Endothelial cell (in vitro differentiated cells): ENCODE data around the gene TP53BP2. TPM values are rescaled to one million over a fixed set of nuclear protein-coding genes. Genes with fewer than 3 reads are reported as not detected.

Experiments used
- DNase-seq: peaks from one replicate; pipeline ENCODE4 v3.0.0; 2021; ENCODE audit warnings: low spot score
- H3K27ac Mint-ChIP-seq: one replicate; pipeline ENCODE4 v1.8.0; 2021; ENCODE audit warnings: mixed read lengths, inconsistent platforms; ENCODE audit not compliant: unreplicated experiment
- H3K27me3 Mint-ChIP-seq: one replicate; pipeline ENCODE4 v1.8.0; 2021; ENCODE audit warnings: mild to moderate bottlenecking, moderate library complexity, mixed read lengths, inconsistent platforms; ENCODE audit not compliant: unreplicated experiment
- H3K36me3 Mint-ChIP-seq: one replicate; pipeline ENCODE4 v1.8.0; 2021; ENCODE audit warnings: mild to moderate bottlenecking, low read depth, mixed read lengths, inconsistent platforms; ENCODE audit not compliant: unreplicated experiment
- H3K4me1 Mint-ChIP-seq: one replicate; pipeline ENCODE4 v1.8.0; 2021; ENCODE audit warnings: mild to moderate bottlenecking, mixed read lengths, inconsistent platforms; ENCODE audit not compliant: unreplicated experiment
- H3K4me3 Mint-ChIP-seq: one replicate; pipeline ENCODE4 v1.8.0; 2021; ENCODE audit warnings: mild to moderate bottlenecking, mixed read lengths, inconsistent platforms; ENCODE audit not compliant: unreplicated experiment
- H3K9me3 Mint-ChIP-seq: one replicate; pipeline ENCODE4 v1.8.0; 2021; ENCODE audit warnings: mixed read lengths, inconsistent platforms; ENCODE audit not compliant: unreplicated experiment
- total RNA-seq: library from RNA; stranded (reverse); fragmentation: NEBNext Ultra II Directional; extraction: Animal tissue kit (Norgen Biotek cat#: 25700); gene quantifications from one replicate; pipeline ENCODE4 v1.2.1, GENCODE V29; 2021; ENCODE audit not compliant: unreplicated experiment
- TF ChIP-seq, protein P1 (sequence below): fragments of 200-600 bp; sonication (generic); IDR thresholded peaks from one replicate; pipeline ENCODE4 v1.5.0; 2021; ENCODE audit warnings: antibody characterized with exemption; ENCODE audit not compliant: unreplicated experiment

The TP53BP2 gene
- total RNA-seq, 1 donor from 2014 or later: 42.0 TPM

GRCh38 chr1:223860051-223860622 lies 14.4 kb upstream of the TP53BP2 start:
- no peaks in the 10 kb centered on the region for H3K9me3 Mint-ChIP-seq
- peaks cover 3% of the 10 kb centered on the region for H3K27me3 Mint-ChIP-seq
- H3K36me3 Mint-ChIP-seq: no peaks in the 10 kb centered on the region

GRCh38 chr1:223859058-223859457 lies 13.3 kb upstream of the TP53BP2 start:
- no peak for DNase-seq
- Mint-ChIP-seq H3K4me1 (peaks cover 5% of the 10 kb centered on the region), H3K36me3 (no peaks in the 10 kb centered on the region), H3K27me3 (peaks cover 3% of the 10 kb centered on the region), H3K4me3 (no peak overlapping the region), H3K27ac (no peak overlapping the region), H3K9me3 (no peaks in the 10 kb centered on the region)
- TF ChIP-seq, protein P1, sequence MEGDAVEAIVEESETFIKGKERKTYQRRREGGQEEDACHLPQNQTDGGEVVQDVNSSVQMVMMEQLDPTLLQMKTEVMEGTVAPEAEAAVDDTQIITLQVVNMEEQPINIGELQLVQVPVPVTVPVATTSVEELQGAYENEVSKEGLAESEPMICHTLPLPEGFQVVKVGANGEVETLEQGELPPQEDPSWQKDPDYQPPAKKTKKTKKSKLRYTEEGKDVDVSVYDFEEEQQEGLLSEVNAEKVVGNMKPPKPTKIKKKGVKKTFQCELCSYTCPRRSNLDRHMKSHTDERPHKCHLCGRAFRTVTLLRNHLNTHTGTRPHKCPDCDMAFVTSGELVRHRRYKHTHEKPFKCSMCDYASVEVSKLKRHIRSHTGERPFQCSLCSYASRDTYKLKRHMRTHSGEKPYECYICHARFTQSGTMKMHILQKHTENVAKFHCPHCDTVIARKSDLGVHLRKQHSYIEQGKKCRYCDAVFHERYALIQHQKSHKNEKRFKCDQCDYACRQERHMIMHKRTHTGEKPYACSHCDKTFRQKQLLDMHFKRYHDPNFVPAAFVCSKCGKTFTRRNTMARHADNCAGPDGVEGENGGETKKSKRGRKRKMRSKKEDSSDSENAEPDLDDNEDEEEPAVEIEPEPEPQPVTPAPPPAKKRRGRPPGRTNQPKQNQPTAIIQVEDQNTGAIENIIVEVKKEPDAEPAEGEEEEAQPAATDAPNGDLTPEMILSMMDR: no peak

More at GRCh38 chr1:223860051-223860622, 14.4 kb upstream of the TP53BP2 start:
- peaks cover 5% of the 10 kb centered on the region for H3K4me1 Mint-ChIP-seq
- TF ChIP-seq, protein P1: no peak
- DNase-seq: no peak
- H3K4me3 Mint-ChIP-seq: no peak overlapping the region
- H3K27ac Mint-ChIP-seq: no peak overlapping the region

DNA sequence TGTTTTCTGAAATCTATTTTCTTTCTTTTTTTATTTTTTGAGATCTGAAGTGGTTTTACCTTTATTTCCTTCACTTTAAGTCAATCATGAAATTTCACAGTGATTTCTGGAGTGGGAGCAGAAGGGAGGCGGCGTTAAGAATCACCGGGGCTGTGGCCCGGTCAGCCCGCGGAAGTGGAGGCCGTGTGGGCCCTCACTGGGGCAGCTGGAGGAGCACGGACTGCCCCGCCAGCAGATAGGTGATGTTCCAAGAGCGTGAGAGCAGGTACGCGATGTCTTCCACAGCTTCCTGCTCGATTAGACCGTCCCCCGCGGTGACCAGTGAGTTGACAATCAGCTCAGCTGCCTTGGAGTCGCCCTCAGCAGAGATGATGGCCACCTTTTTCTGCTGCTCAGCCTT lies 10.6 kb upstream of the TP53BP2 start:
- TF ChIP-seq, protein P1: no peak
- peaks cover 3% of the 10 kb centered on the region for H3K27me3 Mint-ChIP-seq
- DNase-seq: no peak
- H3K4me3 Mint-ChIP-seq: no peak overlapping the region
- no peaks in the 10 kb centered on the region for H3K9me3 Mint-ChIP-seq
- no peaks in the 10 kb centered on the region for H3K36me3 Mint-ChIP-seq
- H3K27ac Mint-ChIP-seq: no peak overlapping the region
- peaks cover 5% of the 10 kb centered on the region for H3K4me1 Mint-ChIP-seq

- Mint-ChIP-seq H3K36me3 (no peaks in the 10 kb centered on the region), H3K27ac (no peak overlapping the region), H3K4me1 (no peaks in the 10 kb centered on the region), H3K9me3 (no peaks in the 10 kb centered on the region), H3K27me3 (peaks cover 3% of the 10 kb centered on the region), H3K4me3 (no peak overlapping the region)
- TF ChIP-seq, protein P1: no peak
- no peak for DNase-seq
Measured at GRCh38 chr1:223853748-223854147, 8.0 kb upstream of the TP53BP2 start.

DNA sequence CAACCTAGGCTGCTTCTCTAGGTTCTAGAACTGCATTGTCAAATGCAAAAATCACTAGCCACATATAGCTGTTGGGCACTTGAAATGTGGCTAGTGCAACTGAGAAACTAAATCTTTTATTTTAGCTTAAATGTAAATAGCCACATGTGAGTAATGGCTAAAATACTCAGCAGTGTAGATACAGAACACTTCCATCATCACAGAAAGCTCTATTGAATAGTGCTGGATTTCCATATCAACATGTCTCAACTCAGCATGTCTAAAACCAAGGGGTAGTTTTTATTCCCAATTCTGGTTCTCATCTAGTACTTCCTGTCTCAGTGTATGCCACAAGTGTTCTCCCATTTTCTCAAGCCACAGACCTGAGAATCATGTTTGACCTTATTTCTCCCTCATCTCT lies 7.5 kb upstream of the TP53BP2 start:
- Mint-ChIP-seq H3K36me3 (no peaks in the 10 kb centered on the region), H3K27me3 (peaks cover 3% of the 10 kb centered on the region), H3K27ac (no peak overlapping the region), H3K4me1 (no peaks in the 10 kb centered on the region), H3K4me3 (no peak overlapping the region), H3K9me3 (no peaks in the 10 kb centered on the region)
- TF ChIP-seq, protein P1: no peak
- no peak for DNase-seq
